HK-2 (cell line): ENCODE results near the gene IL12RB2.

Experiments
- DNase-seq: peaks from one replicate; pipeline ENCODE4 v3.0.0-alpha.2; 2018; ENCODE audit not compliant: unreplicated experiment

Gene IL12RB2

DNA sequence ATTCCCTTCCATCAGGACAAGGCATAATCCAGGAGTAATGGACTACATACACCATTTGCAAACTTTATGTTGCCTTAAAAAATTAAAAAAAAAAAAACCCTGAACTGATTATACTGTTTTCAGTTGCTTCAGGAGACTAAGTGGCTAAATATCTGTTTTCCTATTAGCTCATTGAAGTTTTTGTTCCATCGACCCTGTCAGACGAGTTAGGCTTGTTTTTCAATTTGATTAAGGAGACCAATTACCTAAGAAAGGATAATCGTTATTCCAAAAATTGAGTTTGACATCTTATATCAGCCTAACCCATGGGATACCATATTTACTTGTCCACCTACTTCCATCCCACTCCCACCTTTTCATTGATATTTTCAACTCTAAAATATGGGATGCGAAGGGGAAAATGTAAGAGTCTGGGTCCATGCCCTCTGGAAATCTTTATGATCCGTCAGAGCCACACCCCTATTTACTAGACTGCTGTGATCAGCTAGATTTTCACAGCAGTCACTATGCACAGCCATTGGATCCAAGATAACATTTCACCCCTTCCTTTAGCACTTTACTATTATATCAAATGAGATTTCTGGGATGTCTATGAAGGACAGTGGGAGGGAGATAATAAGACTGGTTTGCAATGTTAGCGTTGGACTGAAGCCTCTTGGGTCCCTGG, 41.0 kb downstream of the IL12RB2 start:
- DNase-seq = no peak

DNA sequence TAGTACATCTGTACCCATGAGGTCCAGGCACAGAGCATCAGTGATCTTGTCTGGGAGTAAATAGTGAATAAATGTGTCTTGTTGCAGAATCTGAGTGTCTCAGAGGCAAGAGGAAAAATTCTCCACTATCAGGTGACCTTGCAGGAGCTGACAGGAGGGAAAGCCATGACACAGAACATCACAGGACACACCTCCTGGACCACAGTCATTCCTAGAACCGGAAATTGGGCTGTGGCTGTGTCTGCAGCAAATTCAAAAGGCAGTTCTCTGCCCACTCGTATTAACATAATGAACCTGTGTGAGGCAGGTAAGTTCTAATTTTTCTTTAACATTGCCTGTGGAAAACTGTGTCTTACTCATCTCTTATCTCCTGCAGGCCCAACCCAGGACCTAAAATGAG, 43.1 kb downstream of the IL12RB2 start:
- no peak for DNase-seq

DNA sequence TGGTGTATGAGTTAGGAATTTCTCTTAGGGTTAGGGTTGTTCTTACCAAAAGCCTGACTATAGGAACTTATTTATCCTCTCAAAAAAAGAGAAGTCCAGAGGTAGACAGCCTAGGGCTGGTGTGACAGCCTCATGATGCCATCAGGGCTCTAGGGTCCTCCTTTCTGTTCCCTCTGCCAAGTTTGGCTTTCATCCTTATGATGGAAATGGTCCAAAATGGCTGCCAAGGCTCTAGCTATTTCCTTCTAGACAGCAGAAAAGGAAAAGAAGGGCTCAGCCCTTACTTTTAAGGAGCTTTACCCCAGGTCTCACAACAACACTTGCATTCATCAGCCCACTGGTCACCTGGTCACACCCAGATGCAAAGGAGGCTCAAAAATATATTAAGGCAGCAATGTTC, 44.5 kb downstream of the IL12RB2 start:
- DNase-seq = no peak

DNA sequence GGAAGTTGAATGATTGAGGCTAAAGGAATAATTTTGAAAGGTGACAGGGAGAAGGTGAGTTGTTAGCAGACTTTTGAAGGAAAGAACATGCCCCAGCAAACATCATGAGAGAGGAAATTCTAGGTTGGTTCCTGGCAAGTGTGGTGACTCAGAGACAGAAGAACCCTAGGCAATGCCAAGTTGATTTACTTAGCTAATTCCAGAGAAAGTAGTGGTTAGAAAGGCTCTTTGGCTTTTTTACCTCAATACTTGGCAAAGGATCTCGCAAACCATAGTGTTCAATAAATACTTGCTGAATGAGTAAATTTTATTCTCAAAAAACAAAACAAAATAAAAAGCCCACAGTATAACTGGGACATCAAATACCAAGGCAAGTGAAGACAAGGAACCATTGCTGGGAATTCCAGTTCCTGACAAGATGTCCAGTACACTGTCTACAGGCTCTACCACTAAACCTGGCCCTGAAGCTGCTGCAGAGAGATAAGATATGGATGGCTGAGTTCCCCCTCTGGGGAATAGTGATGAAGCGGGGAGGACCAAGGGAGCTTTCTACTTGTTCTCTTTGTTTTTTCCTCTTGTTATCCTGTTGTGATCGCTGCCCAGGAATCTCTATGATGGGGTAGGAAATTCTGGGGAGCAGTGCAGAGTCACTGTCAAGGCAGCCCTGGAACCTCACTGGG, 48.2 kb downstream of the IL12RB2 start:
- no peak for DNase-seq

DNA sequence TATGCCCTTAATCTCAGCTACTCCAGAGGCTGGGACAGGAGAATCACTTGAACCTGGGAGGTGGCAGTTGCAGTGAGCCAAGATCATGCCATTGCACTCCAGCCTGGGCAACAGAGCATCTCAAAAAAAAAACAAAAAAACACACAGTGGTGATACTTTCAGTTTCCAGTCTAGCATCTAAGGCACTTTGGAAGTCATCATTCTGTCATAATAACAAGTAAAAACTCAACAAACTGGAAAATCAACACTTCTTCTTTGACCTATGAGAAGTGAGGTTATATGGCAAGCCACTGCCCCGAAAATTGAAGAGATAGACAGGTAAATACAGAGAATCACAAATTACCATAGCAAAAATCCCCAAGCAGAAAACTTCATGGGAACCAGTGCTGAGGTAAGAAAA, 51.9 kb downstream of the IL12RB2 start:
- no peak for DNase-seq

DNA sequence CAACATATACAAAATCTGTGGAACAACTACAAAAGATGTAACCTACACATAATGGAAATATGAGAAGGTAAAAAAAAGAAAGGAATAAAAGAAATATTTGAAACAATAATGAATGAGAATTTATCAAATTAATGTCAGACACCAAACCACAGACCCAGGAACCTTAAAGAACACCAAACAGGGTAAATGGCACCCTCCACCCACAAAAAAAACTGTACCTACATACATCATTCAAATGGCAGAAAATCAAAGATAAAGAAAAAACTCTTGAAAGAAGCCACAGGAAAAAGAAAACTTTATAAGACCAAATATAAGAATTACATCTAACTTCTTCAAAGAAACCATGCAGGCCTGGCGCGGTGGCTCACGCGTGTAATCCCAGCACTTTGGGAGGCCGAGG, 54.0 kb downstream of the IL12RB2 start:
- DNase-seq = no peak

DNA sequence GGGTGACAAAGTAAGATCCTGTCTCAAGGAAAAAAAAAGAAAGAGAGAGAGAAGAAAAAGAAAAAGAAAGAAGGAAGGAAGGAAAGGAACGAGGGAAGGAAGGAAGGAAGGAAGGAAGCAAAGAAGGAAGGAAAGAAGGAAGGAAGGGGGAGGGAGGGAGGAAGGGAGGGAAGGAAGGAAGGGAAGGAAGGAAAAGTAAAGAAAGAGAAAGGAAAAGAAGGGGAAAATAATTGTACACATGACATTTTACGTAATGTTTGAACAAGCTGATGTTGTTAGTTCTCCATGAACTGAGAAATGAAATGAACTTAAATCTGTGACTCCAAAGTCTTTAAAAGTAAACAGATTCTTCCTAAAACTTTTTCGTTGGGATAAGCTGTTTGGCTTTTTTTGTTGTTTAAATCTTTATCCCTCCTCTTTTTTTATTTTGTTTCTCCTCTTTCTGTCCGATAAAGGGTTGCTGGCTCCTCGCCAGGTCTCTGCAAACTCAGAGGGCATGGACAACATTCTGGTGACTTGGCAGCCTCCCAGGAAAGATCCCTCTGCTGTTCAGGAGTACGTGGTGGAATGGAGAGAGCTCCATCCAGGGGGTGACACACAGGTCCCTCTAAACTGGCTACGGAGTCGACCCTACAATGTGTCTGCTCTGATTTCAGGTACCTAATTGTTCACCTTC, 59.8 kb downstream of the IL12RB2 start:
- DNase-seq = no peak

DNA sequence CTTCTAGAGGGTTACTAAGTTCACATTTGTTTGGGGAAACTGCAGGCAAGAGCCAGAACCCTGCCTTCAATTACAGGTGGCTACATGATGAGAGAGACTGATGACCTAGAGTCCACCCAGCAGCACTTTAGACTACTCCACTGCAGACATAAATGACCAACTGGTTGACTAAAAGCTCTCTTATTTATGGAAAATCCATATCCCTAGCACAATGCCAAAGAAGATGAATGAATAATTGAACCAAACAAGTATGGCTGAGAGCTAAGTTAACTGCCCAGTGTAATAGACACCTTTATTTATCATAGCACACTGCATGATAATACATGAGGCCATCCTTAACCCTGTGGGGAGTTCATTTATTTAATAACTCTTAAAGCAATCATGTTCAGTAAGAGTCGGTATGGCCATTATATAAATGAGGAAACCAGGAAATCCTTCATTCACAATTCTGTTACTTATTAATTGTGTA, 60.4 kb downstream of the IL12RB2 start:
- DNase-seq = no peak

DNA sequence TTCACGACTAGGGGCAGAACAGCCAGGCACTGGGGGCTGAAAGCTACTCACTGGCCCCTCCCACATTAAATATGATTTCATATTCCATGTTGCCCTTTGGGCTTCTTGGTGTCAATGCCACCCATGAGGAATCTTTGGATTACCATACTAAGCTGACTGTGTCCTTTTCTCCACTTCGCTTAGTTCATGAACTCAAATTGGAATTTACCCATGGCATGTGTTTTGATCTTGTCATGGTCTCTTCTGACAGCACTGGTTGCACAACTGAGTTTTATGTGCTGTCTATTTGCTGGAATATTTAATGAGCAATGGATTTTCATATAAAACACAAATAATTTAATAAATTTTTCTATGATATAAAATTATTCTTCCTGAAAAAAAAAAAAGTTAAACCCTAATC, 63.4 kb downstream of the IL12RB2 start:
- no peak for DNase-seq

DNA sequence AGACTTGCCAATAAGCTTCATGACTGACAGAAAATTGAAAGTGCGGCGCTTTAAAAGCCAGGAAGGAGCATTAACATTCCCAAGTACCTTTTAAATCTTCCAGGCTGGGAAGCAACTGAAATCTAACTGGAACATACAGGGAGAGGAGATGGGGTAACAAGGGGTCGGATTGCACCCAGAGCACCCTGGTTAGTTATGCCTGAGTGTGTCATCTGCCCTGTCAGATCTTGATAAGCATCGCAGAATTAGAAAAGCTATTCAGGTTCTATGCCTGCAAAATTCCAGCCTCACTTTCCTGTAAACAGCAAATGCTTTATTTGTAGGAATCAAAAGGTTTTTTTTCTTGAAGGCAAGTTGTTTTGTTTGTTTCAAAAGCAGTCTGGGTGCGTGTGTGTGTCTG, 64.0 kb downstream of the IL12RB2 start:
- no peak for DNase-seq

DNA sequence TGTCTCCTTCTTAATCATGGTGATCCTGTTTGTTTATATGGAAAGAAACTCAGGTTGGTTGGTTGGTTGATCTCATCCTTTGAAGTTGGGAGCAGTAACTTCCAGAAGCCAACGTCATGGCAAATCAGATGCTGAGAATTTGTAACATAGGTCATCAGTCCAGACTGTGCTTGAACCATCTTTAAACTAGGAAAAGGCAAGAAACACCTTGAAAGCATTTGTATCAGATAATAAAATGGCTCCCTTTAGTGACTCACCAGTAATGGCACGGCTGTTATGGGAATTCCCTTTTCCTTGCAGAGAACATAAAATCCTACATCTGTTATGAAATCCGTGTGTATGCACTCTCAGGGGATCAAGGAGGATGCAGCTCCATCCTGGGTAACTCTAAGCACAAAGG, 64.5 kb downstream of the IL12RB2 start:
- DNase-seq = no peak

DNA sequence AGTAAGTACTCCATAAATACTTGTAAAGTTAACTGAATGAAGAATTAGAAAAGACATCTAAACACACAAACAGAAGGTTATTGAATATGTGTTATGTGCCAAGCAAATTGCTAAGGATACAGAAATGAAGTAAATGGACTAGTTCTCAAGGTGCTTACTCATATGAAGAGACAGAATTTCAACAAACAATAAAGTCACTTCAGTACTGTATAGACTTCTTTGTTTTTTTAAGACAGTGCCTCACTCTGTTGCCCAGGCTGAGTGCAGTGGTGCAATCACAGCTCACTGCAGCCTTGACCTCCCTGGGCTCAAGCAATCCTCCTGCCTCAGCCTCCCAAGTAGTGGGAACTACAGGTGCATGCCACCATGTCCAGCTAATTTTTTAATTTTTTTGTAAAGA, 65.2 kb downstream of the IL12RB2 start:
- no peak for DNase-seq

DNA sequence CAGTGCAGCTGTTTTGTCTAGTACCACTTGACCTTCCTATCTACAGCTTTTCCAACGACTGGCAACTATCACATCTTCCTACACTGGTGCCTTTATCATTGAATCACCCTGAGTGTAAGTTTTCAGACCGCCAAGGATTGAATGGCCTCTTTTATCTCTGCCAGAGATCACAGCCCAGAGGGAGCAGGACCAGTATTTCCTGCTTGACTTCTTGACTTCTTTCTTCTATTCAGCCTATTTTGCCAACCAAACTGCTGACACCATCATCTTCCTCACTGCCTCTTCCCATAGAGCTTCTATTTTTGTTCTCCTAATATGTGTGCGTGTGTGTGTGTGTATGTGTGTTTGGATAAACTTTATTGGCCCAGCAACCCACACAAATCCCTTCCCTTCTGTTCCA, 68.7 kb downstream of the IL12RB2 start:
- DNase-seq = no peak

DNA sequence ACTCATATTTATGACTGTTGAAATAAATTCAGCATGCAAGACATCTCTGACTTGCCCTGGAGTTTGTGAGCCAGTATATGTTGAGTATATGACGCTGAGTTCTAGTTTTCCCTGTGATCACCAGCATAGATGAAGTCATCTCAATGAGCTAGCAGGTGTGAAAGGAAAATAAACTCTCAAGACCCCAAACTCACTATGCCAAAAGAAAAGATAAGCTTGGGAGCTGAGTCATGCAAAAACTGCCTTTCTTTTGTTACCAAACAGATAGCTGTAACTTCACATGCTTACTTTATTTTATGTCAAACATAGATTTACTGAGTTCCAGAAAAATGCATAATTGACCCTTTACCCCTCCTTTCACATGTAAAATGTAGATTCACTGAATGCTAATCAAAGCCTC, 69.6 kb downstream of the IL12RB2 start:
- DNase-seq = no peak

DNA sequence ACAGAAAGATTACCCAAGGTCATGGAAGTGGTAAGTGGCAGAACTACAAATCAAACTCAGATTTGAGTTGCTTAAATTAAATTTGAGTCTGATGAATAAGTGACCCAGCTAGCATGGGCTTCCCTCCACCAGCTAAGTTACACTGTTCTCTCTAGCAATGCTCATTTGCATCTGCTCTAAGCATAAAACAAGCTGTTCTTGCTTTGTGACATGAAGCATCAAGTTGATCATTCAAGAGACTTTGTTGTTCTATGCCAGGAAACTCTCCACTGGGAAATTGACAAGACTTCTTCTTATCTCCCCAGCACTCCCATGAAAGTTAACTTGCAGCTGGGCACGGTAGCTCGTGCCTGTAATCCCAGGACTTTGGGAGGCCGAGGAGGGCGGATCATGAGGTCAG, 73.5 kb downstream of the IL12RB2 start:
- DNase-seq = no peak

DNA sequence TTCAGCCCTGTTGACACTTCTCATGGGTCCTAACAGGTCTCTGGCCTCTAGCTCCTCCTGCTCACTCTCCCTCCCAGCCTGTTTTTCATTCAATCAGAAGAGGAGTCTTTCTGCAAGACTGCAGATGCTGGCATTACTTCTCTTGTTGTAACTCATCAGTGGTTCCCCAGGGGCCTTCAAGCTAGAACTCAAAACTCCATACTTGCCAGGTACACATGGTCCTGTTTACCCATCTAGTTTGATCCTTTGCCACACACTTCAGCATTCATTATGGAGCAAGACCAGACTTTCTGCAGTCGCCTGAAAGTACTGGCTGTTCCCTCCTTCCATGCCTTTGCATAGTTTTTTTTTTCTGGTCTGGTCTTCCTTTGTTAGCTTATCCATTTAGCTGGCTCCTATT, 74.6 kb downstream of the IL12RB2 start:
- no peak for DNase-seq

DNA sequence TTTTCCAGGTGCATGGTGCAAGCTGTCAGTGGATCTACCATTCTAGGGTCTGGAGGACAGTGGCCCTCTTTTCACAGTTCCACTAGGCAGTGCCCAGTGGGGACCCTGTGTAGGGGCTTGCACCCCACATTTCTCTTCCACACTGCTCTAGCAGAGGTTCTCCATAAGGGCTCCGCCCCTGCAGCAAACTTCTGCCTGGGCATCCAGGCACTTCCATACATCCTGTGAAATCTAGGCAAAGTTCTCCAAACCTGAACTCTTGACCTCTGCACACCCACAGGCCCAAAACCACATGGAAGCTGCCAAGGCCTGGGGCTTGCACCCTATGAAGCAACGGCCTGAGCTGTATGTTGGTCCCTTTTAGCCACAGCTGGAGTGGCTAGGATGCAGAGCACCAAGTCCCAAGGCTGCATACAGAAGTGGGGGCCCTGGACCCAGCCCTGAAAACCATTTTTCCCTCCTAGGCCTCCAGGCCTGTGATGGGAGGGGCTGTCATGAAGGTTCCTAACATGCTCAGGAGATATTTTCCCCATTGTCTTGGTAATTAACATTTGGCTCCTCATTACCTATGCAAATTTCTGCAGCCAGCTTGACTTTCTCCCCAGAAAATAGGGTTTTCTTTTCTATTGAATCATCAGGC, 76.4 kb downstream of the IL12RB2 start:
- DNase-seq = no peak

DNA sequence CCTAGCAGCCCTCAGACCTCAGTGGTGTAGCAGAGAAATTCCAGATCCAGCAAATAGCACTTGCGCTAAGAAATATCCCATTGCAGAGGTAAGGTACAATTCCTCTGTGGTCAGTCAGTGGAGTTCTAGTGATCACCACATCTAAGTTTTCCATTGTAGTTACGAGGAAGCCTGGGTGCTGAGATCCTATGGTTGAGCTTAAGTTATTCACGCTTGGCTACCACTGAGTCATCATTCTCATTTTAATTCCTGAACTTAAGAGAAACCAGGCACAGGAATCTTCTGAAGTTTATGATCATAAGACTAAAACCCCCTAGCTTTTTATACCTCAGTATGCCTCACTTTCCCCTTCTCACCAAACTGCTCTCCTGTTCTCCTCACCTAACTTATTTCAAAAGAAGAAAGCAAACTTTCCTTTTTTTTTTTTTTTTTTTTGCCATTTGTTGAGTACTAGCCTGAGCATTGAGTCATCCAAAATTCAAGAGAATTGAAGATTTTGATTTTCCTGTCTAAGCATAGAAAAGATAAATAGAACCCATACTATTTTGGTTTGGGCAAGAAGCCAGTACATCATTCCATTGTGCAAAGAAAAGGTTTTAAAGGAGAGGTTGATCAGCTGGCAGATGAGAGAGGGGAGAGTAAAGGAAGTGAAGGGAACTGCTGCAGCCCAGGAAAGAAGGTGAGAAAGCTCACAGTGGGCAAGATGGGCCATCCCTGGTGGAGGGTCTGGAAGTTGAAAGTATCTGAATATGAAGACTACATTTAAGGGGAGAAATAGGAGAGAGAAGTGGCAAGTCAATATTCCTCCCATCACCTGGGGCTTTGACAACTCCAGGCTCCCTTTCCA, 82.6 kb downstream of the IL12RB2 start:
- DNase-seq = peak; percentile 28

DNA sequence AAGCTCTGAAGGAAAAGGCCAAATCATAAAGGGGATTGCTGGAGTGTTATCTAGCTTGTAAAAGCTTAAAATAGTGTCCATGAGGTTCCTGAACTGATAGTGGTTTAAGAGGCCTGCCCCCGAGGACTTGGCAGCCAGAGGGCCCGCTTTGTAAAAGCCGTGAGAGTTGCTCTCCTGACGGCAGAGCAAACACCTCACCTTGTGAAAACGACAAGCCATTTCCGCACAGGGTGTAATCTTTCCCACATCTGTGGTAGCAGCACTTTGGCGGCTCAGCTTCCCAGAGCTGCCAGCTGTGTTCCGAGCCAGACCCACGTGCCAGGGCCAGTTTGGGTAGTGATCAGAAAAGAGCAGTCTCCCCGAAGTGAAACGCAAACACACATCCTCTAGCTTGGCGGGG, 85.6 kb downstream of the IL12RB2 start:
- no peak for DNase-seq

DNA sequence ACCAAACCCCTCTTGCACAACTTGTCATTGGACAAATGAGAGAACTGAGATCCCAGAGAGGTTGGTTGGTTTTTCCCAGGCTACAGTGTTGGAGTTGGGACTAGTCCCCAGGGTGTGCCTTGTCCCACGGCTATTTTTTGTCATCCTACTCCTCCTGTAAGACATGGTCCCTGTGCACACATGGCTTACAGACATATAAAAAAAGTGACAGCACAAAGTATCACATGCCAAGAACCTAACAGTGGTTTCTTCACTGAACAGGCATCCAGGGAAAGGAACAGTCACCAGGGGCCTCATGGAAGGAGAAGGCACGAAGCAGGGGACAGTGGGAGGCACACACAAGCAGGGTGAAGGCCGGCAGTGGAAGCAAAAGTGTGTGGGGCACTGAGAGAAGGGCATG, 86.1 kb downstream of the IL12RB2 start:
- DNase-seq = no peak

DNA sequence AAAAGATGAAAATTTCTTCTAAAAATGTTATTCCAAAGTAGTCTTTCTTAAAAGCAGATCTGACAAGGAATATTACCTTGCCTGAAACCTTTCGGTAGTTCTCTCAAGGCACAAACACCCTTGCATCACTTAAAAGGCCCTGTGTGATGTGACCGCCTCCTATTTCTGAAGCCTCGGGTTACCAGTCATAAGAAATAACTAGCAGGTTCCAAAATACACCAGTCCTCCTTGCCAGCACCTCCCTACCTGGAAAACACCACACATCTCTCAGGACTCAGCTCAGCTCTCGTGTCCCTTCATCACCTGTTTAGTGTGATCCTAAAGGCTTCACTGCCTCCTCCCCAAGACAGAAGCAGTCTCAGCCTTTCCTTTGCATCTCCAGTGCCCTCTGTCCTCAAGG, 86.9 kb downstream of the IL12RB2 start:
- DNase-seq = no peak
